NCI-H345 (cell line): ENCODE data around the gene LUZP4.
"Not testable (repeated sequence)": the region's sequence is repeated elsewhere in the genome, so short reads cannot be mapped to it uniquely, and the experiment has no call there.

Experiments used
- DNase-seq: peaks from one replicate; lab custom pipeline; 2025; lab: John Stamatoyannopoulos, UW

LUZP4 gene

GRCh38 chrX:115337491-115338144, 48.1 kb downstream of the LUZP4 start:
- no peak for DNase-seq

- no peak for DNase-seq
Measured at GRCh38 chrX:115339441-115340025, 50.0 kb downstream of the LUZP4 start.

DNA sequence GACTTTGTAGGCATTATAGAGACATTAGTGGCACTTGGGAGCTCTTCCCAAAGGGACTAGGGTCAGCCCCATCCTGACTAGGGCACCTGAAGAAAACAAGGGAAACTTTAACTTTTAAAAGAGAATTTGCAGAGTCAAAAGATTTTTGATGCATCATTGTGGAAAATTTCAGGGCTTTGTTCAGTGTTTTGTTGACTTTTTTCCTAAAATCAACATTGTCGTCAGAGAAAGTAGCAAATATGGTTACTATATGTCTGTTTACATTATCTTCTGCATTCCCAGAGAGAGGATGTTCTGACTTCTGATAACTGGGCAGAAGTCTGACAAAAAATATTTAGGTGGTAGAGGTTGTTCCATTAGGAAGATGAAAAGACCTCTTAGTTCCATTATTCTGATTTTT, 51.9 kb downstream of the LUZP4 start:
- DNase-seq: no peak

DNA sequence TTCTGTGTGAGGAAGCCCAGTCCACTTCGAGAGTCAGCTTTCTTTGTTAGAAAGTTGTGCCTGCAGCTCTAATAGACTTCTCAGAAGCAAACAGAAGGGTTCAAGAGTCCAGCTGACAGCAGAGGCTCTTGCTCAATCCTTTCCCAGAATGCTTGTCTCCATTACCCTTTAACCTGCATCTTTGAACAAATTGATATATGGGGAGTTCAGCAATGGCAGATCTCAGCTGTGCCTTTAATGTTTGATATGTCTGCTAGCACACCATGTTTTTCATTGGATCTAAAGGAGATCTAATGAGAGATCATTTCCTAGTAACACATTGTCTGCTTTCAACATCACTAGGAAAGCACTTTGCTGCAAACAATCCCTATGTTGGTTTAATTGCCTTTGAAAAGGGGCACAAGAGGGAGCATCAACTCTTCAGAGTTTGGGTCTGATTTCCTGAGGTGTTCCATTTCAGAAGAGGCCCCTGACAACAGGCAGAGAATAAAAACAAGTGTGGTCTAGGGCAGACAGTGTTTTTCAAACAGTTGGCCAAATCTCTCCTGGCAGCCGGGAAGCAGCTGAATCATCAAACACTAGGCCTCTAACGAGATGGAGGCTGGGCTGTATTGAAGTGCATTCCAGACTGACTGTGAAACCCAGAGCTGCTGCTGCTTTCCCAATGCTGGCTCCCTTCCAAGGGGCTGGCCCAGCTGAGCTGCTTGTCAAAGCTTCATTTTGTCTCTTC, 55.5 kb downstream of the LUZP4 start:
- peak; percentile 93 for DNase-seq

GRCh38 chrX:115345615-115346014, 56.1 kb downstream of the LUZP4 start:
- no peak for DNase-seq

DNA sequence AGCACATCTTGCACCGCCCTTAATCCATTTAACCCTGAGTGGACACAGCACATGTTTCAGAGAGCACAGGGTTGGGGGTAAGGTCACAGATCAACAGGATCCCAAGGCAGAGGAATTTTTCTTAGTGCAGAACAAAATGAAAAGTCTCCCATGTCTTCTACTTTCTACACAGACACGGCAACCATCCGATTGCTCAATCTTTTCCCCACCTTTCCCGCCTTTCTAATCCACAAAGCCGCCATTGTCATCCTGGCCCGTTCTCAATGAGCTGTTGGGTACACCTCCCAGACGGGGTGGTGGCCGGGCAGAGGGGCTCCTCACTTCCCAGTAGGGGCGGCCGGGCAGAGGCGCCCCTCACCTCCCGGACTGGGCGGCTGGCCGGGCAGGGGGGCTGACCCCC, 57.2 kb downstream of the LUZP4 start:
- DNase-seq: not testable (repeated sequence)

DNA sequence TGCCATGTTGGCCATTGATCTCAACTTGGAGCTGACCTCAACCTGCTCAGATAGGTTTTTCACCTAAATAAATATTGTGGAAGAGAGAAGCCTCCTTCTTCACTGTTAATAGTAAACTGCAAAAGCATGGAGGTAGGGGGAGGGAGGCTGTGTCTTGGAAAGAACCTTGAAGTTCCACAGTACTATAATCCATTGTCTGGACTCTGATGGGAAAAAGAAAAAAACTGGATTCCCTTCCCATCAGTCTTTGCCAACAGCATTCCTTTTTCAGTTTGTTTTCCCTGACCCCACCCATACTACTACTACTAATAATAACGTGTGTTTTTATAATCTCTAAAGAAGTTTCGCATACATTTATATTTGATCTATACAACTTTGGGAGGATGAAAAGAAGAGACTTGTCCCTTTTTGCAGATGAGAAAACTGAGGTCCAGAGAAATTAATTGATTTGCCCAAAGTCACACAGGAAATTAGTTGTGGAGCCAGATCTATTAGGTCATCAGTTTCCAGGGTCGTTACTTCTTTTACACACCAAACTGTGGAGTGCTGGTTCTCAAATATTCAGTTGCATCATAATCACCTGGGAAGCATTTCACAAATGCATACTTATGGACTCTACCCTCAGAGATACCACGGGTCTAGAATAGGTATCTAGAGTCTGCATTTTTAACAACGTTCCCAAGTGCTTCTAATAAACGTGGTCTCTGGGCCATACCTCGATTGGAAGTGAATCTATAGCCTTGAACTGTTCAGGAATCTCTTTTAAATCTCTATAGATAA, 59.1 kb downstream of the LUZP4 start:
- DNase-seq: no peak

DNA sequence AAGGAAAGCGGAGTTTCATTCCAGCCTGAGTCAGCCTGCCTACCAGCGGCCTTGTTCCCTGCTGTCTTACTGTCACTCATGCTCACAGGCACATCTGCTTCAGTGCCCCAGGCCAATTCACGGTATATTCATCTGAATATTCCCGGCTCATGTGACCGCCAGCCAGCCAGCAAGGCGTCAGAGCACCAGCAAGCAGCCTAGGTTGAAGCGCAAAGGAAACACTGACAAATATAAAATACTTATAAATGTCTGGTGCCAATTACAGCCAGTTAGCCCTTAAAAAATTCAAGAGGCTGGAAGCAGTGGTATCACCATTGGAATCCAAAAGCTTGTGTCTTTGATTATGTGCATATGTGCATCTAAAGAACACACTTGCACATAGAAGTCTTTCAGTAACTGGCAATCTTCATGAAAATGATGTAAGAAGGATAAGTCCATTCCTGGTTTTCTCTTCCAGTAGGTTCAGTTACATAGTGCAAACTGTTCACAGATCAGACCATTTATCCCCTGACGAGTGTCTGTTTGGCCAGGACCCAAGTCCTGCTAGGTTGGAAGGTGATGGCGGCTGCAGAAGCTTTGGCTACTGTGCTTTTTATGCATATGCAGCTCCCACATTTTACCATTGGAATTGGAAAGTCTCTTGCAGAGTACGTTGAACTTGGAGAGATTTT, 61.3 kb downstream of the LUZP4 start:
- peak; percentile 69 for DNase-seq

- DNase-seq: no peak
Measured at GRCh38 chrX:115356369-115356768, 66.9 kb downstream of the LUZP4 start.
